ENCODE data around the gene WNK2. TPM values are rescaled to one million over a fixed set of nuclear protein-coding genes. Genes with fewer than 3 reads are reported as not detected.

WNK2 gene
- polyA plus RNA-seq, 1 experiment: not detected

- ChIA-PET POLR2A (no interaction called here), CTCF (interaction anchor here (0.8 kb wide), 1 partner anchor 10 kb away, joined by 3 read pairs; no protein-coding TSS in a partner anchor)
- H3K27me3 ChIP-seq (ENCODE audit: control insufficient read depth, insufficient read depth, low read length): no peaks in the 10 kb centered on the region; the same call in 1 of the 2 replicates
- no peak for TF ChIP-seq CTCF (IDR thresholded peaks at IDR 0.05; ENCODE audit: insufficient read depth, low read depth, low read length)
- H3K4me3 ChIP-seq (ENCODE audit: low read depth, low read length): no peak overlapping the region
- no peak for DNase-seq (ENCODE audit: low read depth)
- no peaks in the 10 kb centered on the region for H3K36me3 ChIP-seq (ENCODE audit: control insufficient read depth, insufficient read depth, low read length)
These were observed 111.1 kb downstream of the WNK2 start for GRCh38 chr9:93295031-93295430.

- no peak overlapping the region for H3K4me3 ChIP-seq (ENCODE audit: low read depth, low read length)
- H3K36me3 ChIP-seq (ENCODE audit: control insufficient read depth, insufficient read depth, low read length): no peaks in the 10 kb centered on the region
- DNase-seq (ENCODE audit: low read depth): no peak
- no peak for TF ChIP-seq CTCF (IDR thresholded peaks at IDR 0.05; ENCODE audit: insufficient read depth, low read depth, low read length)
- CTCF ChIA-PET: no interaction called here
- POLR2A ChIA-PET: no interaction called here
- H3K27me3 ChIP-seq (ENCODE audit: control insufficient read depth, insufficient read depth, low read length): no peaks in the 10 kb centered on the region; the same call in 1 of the 2 replicates
These were observed 111.6 kb downstream of the WNK2 start for GRCh38 chr9:93295456-93296076.

GRCh38 chr9:93296889-93297480 is 113.0 kb downstream of the WNK2 start:
- DNase-seq (ENCODE audit: low read depth): no peak
- no peak for TF ChIP-seq CTCF (IDR thresholded peaks at IDR 0.05; ENCODE audit: insufficient read depth, low read depth, low read length)
- POLR2A ChIA-PET: no interaction called here
- Histone ChIP-seq H3K36me3 (ENCODE audit: control insufficient read depth, insufficient read depth, low read length) (no peaks in the 10 kb centered on the region), H3K27me3 (ENCODE audit: control insufficient read depth, insufficient read depth, low read length) (no peaks in the 10 kb centered on the region; the same call in 1 of the 2 replicates), H3K4me3 (ENCODE audit: low read depth, low read length) (no peak overlapping the region)
- CTCF ChIA-PET: no interaction called here

GRCh38 chr9:93297659-93298497 is 113.9 kb downstream of the WNK2 start:
- no peak overlapping the region for H3K4me3 ChIP-seq (ENCODE audit: low read depth, low read length)
- TF ChIP-seq CTCF (IDR thresholded peaks at IDR 0.05; ENCODE audit: insufficient read depth, low read depth, low read length): no peak
- ChIA-PET CTCF (interaction anchor here (1.4 kb wide), 1 partner anchor 189 kb away, joined by 3 read pairs; no protein-coding TSS in a partner anchor), POLR2A (no interaction called here)
- H3K36me3 ChIP-seq (ENCODE audit: control insufficient read depth, insufficient read depth, low read length): no peaks in the 10 kb centered on the region
- DNase-seq (ENCODE audit: low read depth): no peak
- H3K27me3 ChIP-seq (ENCODE audit: control insufficient read depth, insufficient read depth, low read length): no peaks in the 10 kb centered on the region; the same call in 1 of the 2 replicates
